Spleen (tissue), 11 donors: ENCODE results near the gene TAOK1. TPM values are rescaled to one million over a fixed set of nuclear protein-coding genes. Genes with fewer than 3 reads are reported as not detected.
A peak's percentile ranks its signal among the peaks of the same experiment; 100 is the strongest.

Experiments
- DNase-seq: peaks from one replicate; pipeline ENCODE4 v3.0.0-alpha.2; 2020
- H3K27ac ChIP-seq, 8 donors: fragments of 200-600 bp; sonication (generic) in 7 of 8; 1 replicate in 4 of 8; 2 replicates in 4 of 8; pipeline versions ENCODE4 v1.5.0 to v1.8.0; 2016 to 2021; ENCODE audit warnings: inconsistent platforms in 4 of 8, mild to moderate bottlenecking in 4 of 8, moderate library complexity in 1 of 8
- H3K27me3 ChIP-seq, 7 donors: fragments of 200-600 bp; sonication (generic) in 6 of 7; replicated peaks in 1 of 7; 1 replicate in 4 of 7; 2 replicates in 3 of 7; pipeline versions ENCODE4 v1.5.0 to v1.8.0; 2016 to 2021; ENCODE audit warnings: inconsistent platforms in 3 of 7, mild to moderate bottlenecking in 1 of 7
- H3K36me3 ChIP-seq, 6 donors: fragments of 200-600 bp; sonication (generic) in 5 of 6; 1 replicate in 4 of 6; 2 replicates in 2 of 6; pipeline versions ENCODE4 v1.5.0 to v1.8.0; 2016 to 2021; ENCODE audit warnings: inconsistent platforms in 2 of 6
- H3K4me1 ChIP-seq, 6 donors: fragments of 200-600 bp; sonication (generic) in 5 of 6; 1 replicate in 3 of 6; 2 replicates in 3 of 6; pipeline versions ENCODE4 v1.5.0 to v1.8.0; 2016 to 2021; ENCODE audit warnings: inconsistent platforms in 3 of 6
- H3K4me3 ChIP-seq, 8 donors: fragments of 200-600 bp; sonication (generic) in 7 of 8; 1 replicate in 4 of 8; 2 replicates in 4 of 8; pipeline versions ENCODE4 v1.5.0 to v1.8.0; 2016 to 2021; ENCODE audit warnings: inconsistent platforms in 4 of 8, mild to moderate bottlenecking in 4 of 8, moderate library complexity in 2 of 8
- H3K9me3 ChIP-seq, 8 donors: fragments of 200-600 bp; sonication (generic) in 7 of 8; 1 replicate in 4 of 8; 2 replicates in 4 of 8; pipeline versions ENCODE4 v1.5.0 to v1.8.0; 2016 to 2021; ENCODE audit warnings: inconsistent platforms in 4 of 8
- POLR2A ChIP-seq, 3 donors: fragments of 450-650 bp; IDR thresholded peaks; one replicate each; pipeline ENCODE4 v1.5.1; 2017; ENCODE audit warnings: antibody characterized with exemption in 3 of 3, mild to moderate bottlenecking in 1 of 3
- POLR2AphosphoS5 ChIP-seq, 3 donors: sonication (generic); formaldehyde crosslinking; IDR thresholded peaks; one replicate each; pipeline ENCODE4 v1.5.1; 2017; ENCODE audit warnings: antibody characterized with exemption in 3 of 3
- WGBS, 5 donors: extraction: QIAGEN DNeasy Blood & Tissue Kit in 3 of 5; methylation state at CpG; one replicate each; pipeline versions ENCODE4 v1.1.5 to v1.1.7; 2013 to 2018; 5-methylcytosine and 5-hydroxymethylcytosine counted together
- intact Hi-C: fragments of 100-400 bp; cut with DNase I; formaldehyde crosslinking; loops from one replicate; pipeline ENCODE4 v1.15.0; 2023; ENCODE audit warnings: low total_unique reads
- polyA plus RNA-seq, 3 donors: library from polyadenylated mRNA; stranded (reverse); fragments of 200-250 nt; gene quantifications; one replicate each; pipeline ENCODE4 v1.2.1, GENCODE V29; 2013
- total RNA-seq, 7 donors: library from RNA; depleted of rRNA in 3 of 7; stranded (reverse); fragments of >200 nt in 3 of 7; fragmentation: NEBNext Ultra II Directional in 4 of 7; extraction: Animal tissue kit (Norgen Biotek cat#: 25700) in 4 of 7; gene quantifications; one replicate each; pipeline versions ENCODE4 v1.1.0 to v1.2.1, GENCODE V29; 2016 to 2021
- TF ChIP-seq, protein P1 (sequence below), 11 experiments: fragments of 200-600 bp in 7 of 11; fragments of 450-650 bp in 4 of 11; sonication (generic) in 4 of 11; IDR thresholded peaks in 8 of 11; conservative IDR thresholded peaks in 3 of 11; 1 replicate in 7 of 11; 2 replicates in 4 of 11; pipeline versions ENCODE4 v1.4.0 to v1.8.0; 2016 to 2021; ENCODE audit warnings: antibody characterized with exemption in 11 of 11, inconsistent platforms in 4 of 11, mild to moderate bottlenecking in 1 of 11
- donor health status: healthy with polysubstance abuse.
- donor health status: DM: no; HTN: no; CAD: no; lungs with moderate emphysema.
- donor health status: DM: no; HTN: no; CAD: no.
- donor health status: Bipolar disorder and iron deficiency.
- donor health status: healthy.
- donor health status: DM: no; HTN: no; CAD: no.
- donor health status: DM: yes; HTN: yes; CAD: no.

TAOK1 gene
- total and polyA plus RNA-seq, 10 donors, result 5.1 to 88.5 (median 56.9) TPM

DNA sequence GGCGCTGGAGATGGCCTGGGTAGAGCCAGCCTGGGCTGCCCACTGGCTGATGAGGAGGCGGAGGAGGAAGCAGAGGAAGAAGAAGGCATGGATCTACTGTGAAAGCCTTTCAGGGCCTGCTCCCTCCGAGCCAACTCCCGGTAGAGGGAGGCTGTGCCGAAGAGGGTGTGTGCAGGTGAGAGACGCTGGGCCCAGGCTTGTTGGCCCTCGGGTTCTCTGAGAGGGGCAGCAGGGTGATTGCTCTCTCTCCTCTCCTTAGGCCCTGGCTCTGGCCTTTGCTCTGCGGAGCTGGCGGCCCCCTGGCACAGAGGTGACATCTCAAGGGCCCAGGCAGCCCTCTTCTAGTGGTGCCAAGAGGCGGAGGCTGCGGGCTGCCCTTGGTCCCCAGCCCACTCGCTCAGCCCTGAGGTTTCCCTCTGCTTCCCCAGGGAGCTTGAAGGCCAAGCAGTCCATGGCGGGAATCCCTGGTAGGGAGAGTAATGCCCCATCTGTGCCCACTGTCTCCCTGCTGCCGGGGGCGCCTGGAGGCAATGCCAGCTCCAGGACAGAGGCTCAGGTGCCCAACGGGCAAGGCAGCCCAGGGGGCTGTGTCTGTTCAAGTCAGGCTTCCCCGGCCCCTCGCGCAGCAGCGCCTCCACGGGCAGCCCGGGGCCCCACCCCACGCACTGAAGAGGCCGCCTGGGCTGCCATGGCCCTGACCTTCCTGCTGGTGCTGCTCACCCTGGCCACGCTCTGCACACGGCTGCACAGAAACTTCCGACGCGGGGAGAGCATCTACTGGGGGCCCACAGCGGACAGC is 181.9 kb downstream of the TAOK1 start:
- intact Hi-C loops, result no loop called here
- peak; percentile 77 for DNase-seq
- Histone ChIP-seq H3K9me3 (no peaks in the 10 kb centered on the region), H3K36me3 (peaks cover 0 to 54% (median 34%) of the 10 kb centered on the region in 6 donors), H3K4me1 (peaks cover 10 to 77% (median 43%) of the 10 kb centered on the region in 6 donors), H3K4me3 (peak overlapping the region in 6 of 8 donors; percentile 21 to 62 (median 27)), H3K27me3 (no peaks in the 10 kb centered on the region), H3K27ac (peak overlapping the region in 6 of 8 donors; percentile 14 to 63 (median 32))
- WGBS, 5 donors, result 63 to 90% (median 63%) methylated on average over 3 to 30 of the region's 30 CpGs
- TF ChIP-seq POLR2A (IDR thresholded peaks at IDR 0.05) (no peak), POLR2AphosphoS5 (IDR thresholded peaks at IDR 0.05) (no peak)
- TF ChIP-seq, protein P1, sequence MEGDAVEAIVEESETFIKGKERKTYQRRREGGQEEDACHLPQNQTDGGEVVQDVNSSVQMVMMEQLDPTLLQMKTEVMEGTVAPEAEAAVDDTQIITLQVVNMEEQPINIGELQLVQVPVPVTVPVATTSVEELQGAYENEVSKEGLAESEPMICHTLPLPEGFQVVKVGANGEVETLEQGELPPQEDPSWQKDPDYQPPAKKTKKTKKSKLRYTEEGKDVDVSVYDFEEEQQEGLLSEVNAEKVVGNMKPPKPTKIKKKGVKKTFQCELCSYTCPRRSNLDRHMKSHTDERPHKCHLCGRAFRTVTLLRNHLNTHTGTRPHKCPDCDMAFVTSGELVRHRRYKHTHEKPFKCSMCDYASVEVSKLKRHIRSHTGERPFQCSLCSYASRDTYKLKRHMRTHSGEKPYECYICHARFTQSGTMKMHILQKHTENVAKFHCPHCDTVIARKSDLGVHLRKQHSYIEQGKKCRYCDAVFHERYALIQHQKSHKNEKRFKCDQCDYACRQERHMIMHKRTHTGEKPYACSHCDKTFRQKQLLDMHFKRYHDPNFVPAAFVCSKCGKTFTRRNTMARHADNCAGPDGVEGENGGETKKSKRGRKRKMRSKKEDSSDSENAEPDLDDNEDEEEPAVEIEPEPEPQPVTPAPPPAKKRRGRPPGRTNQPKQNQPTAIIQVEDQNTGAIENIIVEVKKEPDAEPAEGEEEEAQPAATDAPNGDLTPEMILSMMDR (IDR thresholded peaks at IDR 0.05 in 8 of 11, conservative IDR thresholded peaks at IDR 0.05 in 3 of 11), result no peak

DNA sequence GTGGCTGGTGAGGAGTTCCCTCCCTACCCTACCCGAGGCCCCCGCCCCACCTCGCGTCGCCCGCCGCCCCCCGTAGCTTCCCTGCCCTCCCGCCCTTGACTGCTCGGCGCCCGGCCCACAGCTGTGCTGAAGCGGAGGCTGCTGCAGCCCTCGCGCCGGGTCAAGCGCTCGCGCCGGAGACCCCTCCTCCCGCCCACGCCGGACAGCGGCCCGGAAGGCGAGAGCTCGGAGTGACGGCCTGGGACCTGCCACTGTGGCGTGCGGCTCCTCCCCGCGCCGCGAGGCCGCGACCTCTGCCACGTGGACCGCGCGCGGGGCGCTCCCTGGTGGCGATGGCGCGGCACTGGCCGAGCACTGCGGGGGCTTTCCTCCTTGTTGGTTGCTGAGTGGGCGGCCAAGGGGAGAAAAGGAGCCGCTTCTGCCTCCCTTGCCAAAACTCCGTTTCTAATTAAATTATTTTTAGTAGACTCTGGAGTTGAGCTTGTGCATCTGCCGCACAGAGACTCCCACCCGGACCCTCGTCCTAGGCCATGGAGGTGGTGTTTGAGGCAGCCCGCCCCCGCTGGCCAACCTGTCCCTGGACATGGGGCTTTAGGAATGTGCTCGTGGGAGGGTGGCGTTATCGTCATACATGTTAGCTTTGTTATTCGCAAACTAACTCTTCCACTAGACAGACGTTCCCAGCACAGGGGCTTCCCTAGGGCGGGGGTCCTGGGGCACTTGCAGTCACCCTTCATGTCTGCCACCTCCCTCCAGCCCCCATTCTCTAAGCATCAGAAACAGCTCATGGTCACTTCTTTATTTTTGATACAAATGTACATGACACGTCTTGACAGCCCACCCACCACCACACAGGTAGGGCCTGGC is 182.8 kb downstream of the TAOK1 start:
- no peaks in the 10 kb centered on the region for H3K27me3 ChIP-seq
- peak overlapping the region in 5 of 8 donors; percentile 14 to 63 (median 37) for H3K27ac ChIP-seq
- peak; percentile 83 for DNase-seq
- TF ChIP-seq, protein P1 (IDR thresholded peaks at IDR 0.05 in 8 of 11, conservative IDR thresholded peaks at IDR 0.05 in 3 of 11), result peak; percentile 33 to 84 (median 74)
- peak; percentile 64 to 82 (median 75) for TF ChIP-seq POLR2AphosphoS5 (IDR thresholded peaks at IDR 0.05)
- no peak for TF ChIP-seq POLR2A (IDR thresholded peaks at IDR 0.05)
- intact Hi-C loops, result no loop called here
- peaks cover 10 to 77% (median 39%) of the 10 kb centered on the region in 6 donors for H3K4me1 ChIP-seq
- 30 to 44% (median 38%) methylated on average over 41 to 61 of the region's 62 CpGs for WGBS, 5 donors
- no peaks in the 10 kb centered on the region for H3K9me3 ChIP-seq
- H3K4me3 ChIP-seq, result peak overlapping the region in 6 of 8 donors; percentile 21 to 62 (median 27)
- peaks cover 0 to 63% (median 40%) of the 10 kb centered on the region in 6 donors for H3K36me3 ChIP-seq

DNA sequence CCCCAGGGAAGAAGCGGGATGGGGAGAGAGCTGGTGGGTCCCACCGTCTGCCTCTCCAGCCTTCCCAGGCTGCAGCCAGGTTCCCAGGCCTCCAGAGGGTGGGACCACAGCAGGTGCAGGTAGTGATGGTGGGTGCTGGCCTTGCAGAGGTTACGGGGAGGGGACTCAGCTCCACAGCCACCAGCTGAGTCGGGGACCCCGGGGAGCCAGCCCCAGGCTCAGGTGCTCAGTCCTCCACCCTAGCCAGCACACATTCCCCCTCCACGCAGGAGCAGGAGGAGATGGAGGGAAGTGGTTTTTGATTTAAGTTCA is 183.4 kb downstream of the TAOK1 start:
- TF ChIP-seq POLR2AphosphoS5 (IDR thresholded peaks at IDR 0.05) (no peak), POLR2A (IDR thresholded peaks at IDR 0.05) (no peak)
- TF ChIP-seq, protein P1 (IDR thresholded peaks at IDR 0.05 in 8 of 11, conservative IDR thresholded peaks at IDR 0.05 in 3 of 11), result no peak
- intact Hi-C loops, result no loop called here
- 82 to 90% (median 87%) methylated on average over 5 to 6 of the region's 6 CpGs for WGBS, 5 donors
- Histone ChIP-seq H3K9me3 (no peaks in the 10 kb centered on the region), H3K27me3 (no peaks in the 10 kb centered on the region), H3K27ac (no peak overlapping the region), H3K4me1 (peaks cover 10 to 76% (median 38%) of the 10 kb centered on the region in 6 donors), H3K36me3 (peaks cover 0 to 69% (median 46%) of the 10 kb centered on the region in 6 donors), H3K4me3 (no peak overlapping the region)
- DNase-seq, result peak; percentile 70
